NCI-H2029 treated with DMSO at 0.1 percent for 48 hours (cell line): ENCODE data around the gene GCHFR.

Source experiments
- DNase-seq: peaks from one replicate; lab custom pipeline; 2025; lab: John Stamatoyannopoulos, UW

GCHFR gene

DNA sequence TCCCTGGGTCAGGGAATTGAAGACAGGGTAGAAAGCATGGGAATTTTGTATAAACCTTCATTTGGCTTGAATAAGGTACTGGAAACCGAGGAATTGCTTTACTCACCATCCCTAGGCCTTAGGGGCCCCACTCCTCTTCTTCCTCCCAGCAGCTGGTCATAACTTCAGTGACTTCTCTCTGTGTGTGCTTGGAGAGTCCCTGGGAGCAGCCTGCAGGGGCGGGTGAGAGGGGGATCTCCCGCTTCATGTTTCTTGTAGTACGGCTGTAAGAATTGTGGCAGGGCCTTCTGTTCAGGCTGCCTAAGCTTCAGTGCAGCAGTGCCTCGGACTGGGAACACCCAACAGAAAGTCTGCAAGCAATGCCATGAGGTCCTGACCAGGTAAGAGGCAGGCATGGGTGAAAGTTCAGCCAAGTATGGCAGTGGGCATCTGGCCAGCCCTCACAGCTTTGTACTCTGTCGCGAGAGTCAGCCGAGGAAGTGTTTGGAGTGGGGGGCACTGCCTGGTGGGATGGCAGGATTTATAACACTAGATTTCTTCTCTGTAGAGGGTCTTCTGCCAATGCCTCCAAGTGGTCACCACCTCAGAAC lies 45.1 kb downstream of the GCHFR start:
- DNase-seq: no peak

DNA sequence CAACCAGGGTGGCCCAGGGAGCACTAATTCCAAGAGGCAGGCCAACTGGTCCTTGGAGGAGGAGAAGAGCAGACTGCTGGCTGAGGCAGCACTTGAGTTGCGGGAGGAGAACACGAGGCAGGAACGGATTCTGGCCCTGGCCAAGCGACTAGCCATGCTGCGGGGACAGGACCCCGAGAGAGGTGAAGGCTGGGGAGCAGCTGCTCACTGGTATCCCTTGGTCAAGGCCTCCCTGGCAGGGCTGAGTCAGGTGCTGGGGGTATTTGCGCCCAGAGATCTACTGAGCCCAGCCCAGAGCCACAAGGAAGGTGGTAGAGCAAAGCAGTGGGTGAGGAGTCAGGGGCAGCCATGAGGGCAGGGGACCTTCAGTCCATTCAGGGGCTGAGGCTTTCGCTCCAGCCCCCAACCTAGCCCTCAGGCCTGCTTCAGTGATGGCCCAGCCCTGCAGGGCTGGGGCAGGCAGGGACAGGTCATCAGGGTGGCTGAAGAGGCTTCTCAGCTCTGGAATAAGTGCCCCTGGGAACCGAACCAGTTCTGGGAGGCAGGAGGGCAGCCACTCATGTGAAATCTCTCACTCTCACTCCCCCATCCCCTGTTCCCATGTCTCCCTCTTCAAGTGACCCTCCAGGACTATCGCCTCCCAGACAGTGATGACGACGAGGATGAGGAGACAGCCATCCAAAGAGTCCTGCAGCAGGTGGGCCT lies 49.0 kb downstream of the GCHFR start:
- no peak for DNase-seq

DNA sequence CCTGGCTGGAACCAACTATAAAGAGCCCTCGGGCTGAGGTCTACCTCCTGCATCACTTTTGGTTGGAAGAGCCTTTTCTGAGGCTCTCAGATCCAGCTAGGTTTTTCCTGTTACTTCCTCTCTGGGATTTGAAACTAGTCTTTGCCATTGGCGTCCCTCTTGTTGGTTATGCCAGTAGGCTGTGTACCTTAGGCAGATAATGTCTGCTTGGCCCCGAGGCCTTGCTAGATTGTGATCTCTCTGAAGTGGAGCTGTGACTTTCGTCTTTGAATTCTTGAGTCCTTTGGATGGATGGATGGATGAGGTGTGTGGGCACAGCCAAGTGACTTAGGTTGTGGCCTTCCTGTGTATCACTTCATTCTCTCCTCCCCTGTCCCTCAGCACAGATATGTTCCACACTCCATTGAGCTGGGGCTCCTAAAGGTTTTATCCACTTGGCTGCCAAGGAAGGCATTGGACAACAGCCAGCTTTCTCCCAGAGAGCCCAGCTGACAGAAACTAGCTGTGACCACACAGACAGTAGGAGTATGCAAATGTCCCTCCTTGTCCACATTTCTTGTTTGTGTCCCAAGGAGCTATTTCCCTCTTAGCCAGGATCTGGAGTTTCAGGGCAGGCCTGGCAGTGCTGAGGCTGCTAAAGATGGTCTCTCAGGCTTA lies 51.3 kb downstream of the GCHFR start:
- no peak for DNase-seq
